Endodermal cell (in vitro differentiated cells): ENCODE measurements around the gene GLT6D1. TPM values are rescaled to one million over a fixed set of nuclear protein-coding genes. Genes with fewer than 3 reads are reported as not detected.
A peak's percentile ranks its signal among the peaks of the same experiment; 100 is the strongest.
"Not testable (repeated sequence)": the region's sequence is repeated elsewhere in the genome, so short reads cannot be mapped to it uniquely, and the experiment has no call there.

ENCODE experiments used
- DNase-seq: peaks from one replicate; pipeline ENCODE4 v3.0.0-alpha.2; 2017
- H3K27ac ChIP-seq: 2 replicates; pipeline ENCODE4 v1.5.1; 2013; ENCODE audit warnings: mild to moderate bottlenecking, low read depth, low read length, moderate library complexity
- H3K27me3 ChIP-seq: 2 replicates; pipeline ENCODE4 v1.6.1; 2013; ENCODE audit warnings: mild to moderate bottlenecking, low read length, moderate library complexity; ENCODE audit not compliant: insufficient read depth, control insufficient read depth, poor library complexity, severe bottlenecking
- H3K36me3 ChIP-seq: 2 replicates; pipeline ENCODE4 v1.7.0; 2013; ENCODE audit warnings: mild to moderate bottlenecking, low read length, moderate library complexity; ENCODE audit not compliant: control insufficient read depth, insufficient read depth
- H3K4me1 ChIP-seq: one replicate; pipeline ENCODE4 v1.7.0; 2013; ENCODE audit warnings: low read length; ENCODE audit not compliant: control insufficient read depth, insufficient read depth
- H3K4me3 ChIP-seq: 2 replicates; pipeline ENCODE4 v1.5.1; 2013; ENCODE audit warnings: mild to moderate bottlenecking, low read length, moderate library complexity
- H3K9ac ChIP-seq: 2 replicates; pipeline ENCODE4 v1.6.1; 2013; ENCODE audit warnings: mild to moderate bottlenecking, low read length, moderate library complexity; ENCODE audit not compliant: poor library complexity, severe bottlenecking; ENCODE audit errors: extremely low read depth
- H3K9me3 ChIP-seq: 2 replicates; pipeline ENCODE4 v1.6.1; 2013; ENCODE audit warnings: mild to moderate bottlenecking, low read length, moderate library complexity; ENCODE audit not compliant: control insufficient read depth
- H3K27ac Mint-ChIP-seq: 2 replicates; pipeline ENCODE4 v1.8.0; 2020; ENCODE audit warnings: mixed read lengths
- H3K27me3 Mint-ChIP-seq: 2 replicates; pipeline ENCODE4 v1.8.0; 2021; ENCODE audit warnings: mild to moderate bottlenecking, mixed read lengths; ENCODE audit not compliant: insufficient read depth
- H3K36me3 Mint-ChIP-seq: 2 replicates; pipeline ENCODE4 v1.8.0; 2020; ENCODE audit warnings: low read depth, mixed read lengths
- H3K4me1 Mint-ChIP-seq: 2 replicates; pipeline ENCODE4 v1.8.0; 2020; ENCODE audit warnings: mixed read lengths
- H3K4me3 Mint-ChIP-seq: 2 replicates; pipeline ENCODE4 v1.8.0; 2020; ENCODE audit warnings: mild to moderate bottlenecking, moderate library complexity, mixed read lengths
- H3K9me3 Mint-ChIP-seq: 2 replicates; pipeline ENCODE4 v1.8.0; 2020; ENCODE audit warnings: mild to moderate bottlenecking, mixed read lengths
- CTCF ChIP-seq: fragments of 200-600 bp; sonication (generic); conservative IDR thresholded peaks from 2 replicates; pipeline ENCODE4 v1.5.0; 2021; ENCODE audit warnings: antibody characterized with exemption, mild to moderate bottlenecking
- WGBS, 2 experiments: methylation state at CpG; one replicate each; pipeline versions ENCODE4 v1.1.5 to v1.1.7; 2013; ENCODE audit warnings: missing lambda C conversion rate in 2 of 2, mixed read lengths in 1 of 2; ENCODE audit not compliant: insufficient coverage in 1 of 2, insufficient read length in 1 of 2; 5-methylcytosine and 5-hydroxymethylcytosine counted together
- total RNA-seq, 2 donors: library from RNA; stranded (reverse); fragmentation: NEBNext Ultra II Directional in 1 of 2; extraction: Animal tissue kit (Norgen Biotek cat#: 25700) in 1 of 2; gene quantifications; 2 replicates in 1 of 2; 3 replicates in 1 of 2; pipeline ENCODE4 v1.2.1, GENCODE V29; 2021

The GLT6D1 gene
- total RNA-seq, 2 donors from 2014 or later: 0.60 TPM; not detected in 1

DNA sequence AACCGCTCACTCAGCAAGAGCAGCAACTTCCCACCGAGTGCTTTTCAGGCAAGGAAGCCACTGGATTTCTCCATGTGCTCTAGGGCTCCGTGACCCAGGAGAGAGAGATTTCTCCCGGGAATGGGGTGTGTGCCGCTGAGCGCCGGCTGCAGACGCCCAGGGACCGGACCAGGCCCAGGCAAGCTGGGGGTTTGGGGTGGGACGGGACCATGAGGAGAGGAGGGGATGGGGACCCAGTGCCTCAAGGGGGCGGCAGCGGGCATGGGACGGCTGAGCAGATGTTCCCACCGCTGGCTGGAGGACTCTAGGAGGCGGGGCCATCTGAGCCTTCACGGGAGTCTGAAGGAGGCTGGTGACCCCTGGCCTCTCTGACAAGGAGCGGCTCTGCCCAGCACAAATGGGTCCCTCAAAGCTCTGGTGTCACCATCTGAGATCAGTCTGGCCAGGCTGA is 32.3 kb upstream of the GLT6D1 start:
- Histone ChIP-seq H3K27me3 (no peaks in the 10 kb centered on the region), H3K4me1 (no peaks in the 10 kb centered on the region), H3K27ac (no peak overlapping the region), H3K36me3 (no peaks in the 10 kb centered on the region), H3K9me3 (no peaks in the 10 kb centered on the region), H3K4me3 (no peak overlapping the region), H3K9ac (no peak overlapping the region)
- no peak overlapping the region for H3K4me3 Mint-ChIP-seq
- peak; percentile 55 for TF ChIP-seq CTCF
- peaks cover 13% of the 10 kb centered on the region for H3K9me3 Mint-ChIP-seq
- H3K27me3 Mint-ChIP-seq: no peaks in the 10 kb centered on the region
- WGBS, 2 experiments: 70 to 71% methylated on average over 7 to 17 of the region's 17 CpGs
- H3K27ac Mint-ChIP-seq: no peak overlapping the region
- H3K4me1 Mint-ChIP-seq: no peaks in the 10 kb centered on the region
- peak; percentile 85 for DNase-seq
- H3K36me3 Mint-ChIP-seq: no peaks in the 10 kb centered on the region

DNA sequence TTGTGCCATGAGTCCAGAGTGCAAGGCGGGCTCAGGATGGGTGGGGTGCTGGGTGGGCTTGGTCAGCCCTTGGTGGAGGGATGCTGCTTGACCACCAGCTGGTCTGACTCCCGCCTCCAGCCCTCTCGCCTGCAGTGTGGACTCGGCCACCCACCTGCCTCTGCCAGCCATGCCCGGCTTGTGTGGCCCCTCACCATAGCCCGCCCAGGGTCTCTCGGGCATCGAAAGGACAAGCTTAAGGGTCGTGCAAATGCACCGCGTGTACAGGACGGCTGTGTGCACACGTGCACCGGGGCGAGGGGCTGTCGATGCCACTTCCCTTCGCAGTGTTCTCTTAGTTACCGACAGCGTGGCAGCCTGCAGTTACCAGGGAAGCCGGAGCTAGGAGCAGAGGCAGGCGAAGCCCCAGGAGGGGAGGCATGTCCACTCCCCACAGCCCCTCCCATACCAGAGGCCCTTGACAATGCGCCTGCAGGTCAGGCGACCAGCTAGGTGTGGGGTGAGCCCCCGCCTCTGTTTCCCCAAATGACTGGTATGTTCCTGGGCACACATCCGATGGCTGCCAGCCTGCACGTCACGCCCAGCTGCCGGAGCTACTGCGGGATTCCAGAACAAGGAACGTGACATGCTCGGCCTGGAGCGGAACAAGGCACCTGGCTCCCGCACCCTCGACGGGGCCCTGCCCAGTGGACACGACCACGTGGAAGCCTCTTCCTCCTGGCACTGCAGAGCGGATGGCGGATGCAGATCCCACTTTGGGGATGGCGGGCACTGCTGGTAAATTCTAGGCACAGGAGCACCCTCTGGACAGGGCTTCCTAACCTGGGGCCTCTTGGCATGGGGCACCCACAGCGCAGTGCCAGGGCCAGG is 31.6 kb upstream of the GLT6D1 start:
- no peaks in the 10 kb centered on the region for H3K4me1 Mint-ChIP-seq
- Histone ChIP-seq H3K9ac (no peak overlapping the region), H3K9me3 (no peaks in the 10 kb centered on the region), H3K27me3 (no peaks in the 10 kb centered on the region), H3K27ac (no peak overlapping the region), H3K4me1 (no peaks in the 10 kb centered on the region), H3K4me3 (no peak overlapping the region), H3K36me3 (no peaks in the 10 kb centered on the region)
- H3K9me3 Mint-ChIP-seq: peaks cover 13% of the 10 kb centered on the region
- no peak overlapping the region for H3K4me3 Mint-ChIP-seq
- no peak overlapping the region for H3K27ac Mint-ChIP-seq
- DNase-seq: no peak
- H3K36me3 Mint-ChIP-seq: no peaks in the 10 kb centered on the region
- 88 to 89% methylated on average over 34 to 41 of the region's 41 CpGs for WGBS, 2 experiments
- no peaks in the 10 kb centered on the region for H3K27me3 Mint-ChIP-seq
- no peak for TF ChIP-seq CTCF

DNA sequence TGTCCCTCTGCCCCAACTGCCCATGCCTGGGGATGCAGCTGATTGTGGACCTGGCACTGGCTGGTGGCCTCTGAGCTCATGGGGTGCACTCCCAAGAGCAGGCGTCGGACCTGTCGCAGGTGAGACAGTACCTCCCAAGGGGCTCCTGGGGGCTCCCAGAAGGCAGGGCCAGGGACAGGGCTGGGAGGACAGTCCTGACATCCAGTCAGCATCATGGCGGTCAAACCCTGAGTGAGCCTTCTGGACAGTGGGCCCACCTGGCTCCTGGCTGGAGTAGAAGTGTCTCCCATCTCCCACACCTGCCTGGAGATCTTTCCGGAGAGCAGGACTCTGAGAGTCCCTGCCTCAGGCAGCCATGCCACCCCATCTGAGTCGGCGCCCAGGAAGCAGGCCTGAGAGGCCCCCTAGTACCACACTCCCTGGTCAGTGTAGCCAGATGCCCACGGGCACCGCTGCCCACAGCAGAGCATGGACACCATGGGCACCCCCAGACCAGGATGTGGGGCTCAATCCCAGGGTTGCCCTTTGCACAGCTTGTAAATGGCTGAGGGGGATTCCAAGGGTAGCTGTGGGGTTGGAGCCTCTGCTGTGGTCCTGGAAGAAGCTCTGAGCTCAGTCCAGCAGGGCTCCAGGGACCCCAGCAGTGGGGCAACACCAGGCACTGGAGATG is 30.4 kb upstream of the GLT6D1 start:
- Mint-ChIP-seq H3K27ac (no peak overlapping the region), H3K36me3 (no peaks in the 10 kb centered on the region), H3K4me1 (no peaks in the 10 kb centered on the region), H3K9me3 (peaks cover 13% of the 10 kb centered on the region), H3K27me3 (no peaks in the 10 kb centered on the region), H3K4me3 (no peak overlapping the region)
- no peak for DNase-seq
- no peaks in the 10 kb centered on the region for H3K27me3 ChIP-seq
- no peaks in the 10 kb centered on the region for H3K36me3 ChIP-seq
- H3K27ac ChIP-seq: no peak overlapping the region
- WGBS, 2 experiments: 91% methylated on average over 9 of the region's 9 CpGs; no CpG with 5 or more reads in 1 of the 2 experiments
- no peaks in the 10 kb centered on the region for H3K9me3 ChIP-seq
- H3K4me3 ChIP-seq: no peak overlapping the region
- no peaks in the 10 kb centered on the region for H3K4me1 ChIP-seq
- TF ChIP-seq CTCF: no peak
- H3K9ac ChIP-seq: no peak overlapping the region

GRCh38 chr9:135669018-135669417 is 29.7 kb upstream of the GLT6D1 start:
- DNase-seq, H3K36me3 Mint-ChIP-seq, H3K27ac Mint-ChIP-seq, H3K27me3 ChIP-seq, H3K4me1 ChIP-seq, H3K36me3 ChIP-seq, H3K9me3 ChIP-seq, H3K9ac ChIP-seq, H3K4me3 ChIP-seq, H3K27ac ChIP-seq, H3K4me3 Mint-ChIP-seq, H3K27me3 Mint-ChIP-seq, H3K4me1 Mint-ChIP-seq: not testable (repeated sequence)
- peaks cover 13% of the 10 kb centered on the region for H3K9me3 Mint-ChIP-seq
- 91 to 100% methylated on average over 4 to 5 of the region's 5 CpGs for WGBS, 2 experiments
